HepG2 (cell line): Measurements from ENCODE around the gene TMEM170B. TPM values are rescaled to one million over a fixed set of nuclear protein-coding genes. Genes with fewer than 3 reads are reported as not detected.

Source experiments
- ASH2L ChIP-seq: fragments of 300-600, 200-600 bp; sonication (generic); IDR thresholded peaks from 2 replicates; pipeline ENCODE4 v1.7.0; 2017; ENCODE audit warnings: low read depth, mild to moderate bottlenecking, moderate library complexity, mixed read lengths, low read length; ENCODE audit not compliant: insufficient read length
- CTCF ChIP-seq: sonication (generic); formaldehyde crosslinking; IDR thresholded peaks from 2 replicates; pipeline ENCODE4 v1.5.0; 2020; ENCODE audit warnings: mild to moderate bottlenecking, missing genetic modification reagents, moderate library complexity
- DRAP1 ChIP-seq: IDR thresholded peaks from 2 replicates; pipeline ENCODE4 v1.6.1; 2016; ENCODE audit warnings: missing genetic modification reagents, missing compliant biosample characterization
- GATAD2A ChIP-seq: IDR thresholded peaks from 2 replicates; pipeline ENCODE4 v1.6.1; 2016
- HDAC2 ChIP-seq: sonication (generic); formaldehyde crosslinking; IDR thresholded peaks from 2 replicates; pipeline ENCODE4 v1.4.0; 2020; ENCODE audit warnings: missing genetic modification reagents
- HOXA5 ChIP-seq: sonication (generic); formaldehyde crosslinking; IDR thresholded peaks from 2 replicates; pipeline ENCODE4 v1.4.0; 2020; ENCODE audit warnings: missing genetic modification reagents
- MEF2D ChIP-seq: sonication (generic); formaldehyde crosslinking; IDR thresholded peaks from 2 replicates; pipeline ENCODE4 v1.5.1; 2020; ENCODE audit warnings: mild to moderate bottlenecking, missing genetic modification reagents
- MIXL1 ChIP-seq: IDR thresholded peaks from 2 replicates; pipeline ENCODE4 v1.6.1; 2016
- RNF219 ChIP-seq: sonication (generic); formaldehyde crosslinking; IDR thresholded peaks from 2 replicates; pipeline ENCODE4 v1.5.0; 2020; ENCODE audit warnings: mild to moderate bottlenecking, missing genetic modification reagents
- SIN3A ChIP-seq: IDR thresholded peaks from 2 replicates; pipeline ENCODE4 v1.6.1; 2011; ENCODE audit warnings: low read depth, mild to moderate bottlenecking, control low read depth, low read length, borderline replicate concordance
- ZMYM2 ChIP-seq: sonication (generic); formaldehyde crosslinking; IDR thresholded peaks from 2 replicates; pipeline ENCODE4 v1.8.0; 2022; ENCODE audit warnings: mild to moderate bottlenecking, missing genetic modification reagents
- ZNF235 ChIP-seq: sonication (generic); formaldehyde crosslinking; IDR thresholded peaks from 2 replicates; pipeline ENCODE4 v1.8.1; 2023; ENCODE audit warnings: mild to moderate bottlenecking, missing genetic modification reagents, borderline replicate concordance
- ZNF317 ChIP-seq: sonication (generic); formaldehyde crosslinking; IDR thresholded peaks from 2 replicates; pipeline ENCODE4 v1.5.0; 2020; ENCODE audit warnings: mild to moderate bottlenecking, missing genetic modification reagents
- ZNF446 ChIP-seq: sonication (generic); formaldehyde crosslinking; IDR thresholded peaks from 2 replicates; pipeline ENCODE4 v1.5.0; 2020; ENCODE audit warnings: mild to moderate bottlenecking, missing genetic modification reagents
- ZNF652 ChIP-seq: IDR thresholded peaks from 2 replicates; pipeline ENCODE4 v1.6.1; 2016; ENCODE audit warnings: low read depth, borderline replicate concordance
- ZNF883 ChIP-seq: sonication (generic); formaldehyde crosslinking; IDR thresholded peaks from 2 replicates; pipeline ENCODE4 v1.5.1; 2020; ENCODE audit warnings: mild to moderate bottlenecking, missing genetic modification reagents; ENCODE audit errors: not compliant biosample characterization
- polyA plus RNA-seq, 8 experiments: library from polyadenylated mRNA; depleted of rRNA in 3 of 8; stranded (reverse) in 7 of 8; unstranded in 1 of 8; fragments of >200 nt; fragmentation: Illumina TruSeq in 4 of 8; extraction: Trizol in 4 of 8; gene quantifications; 2 replicates each; pipeline versions ENCODE4 v1.2.1 to v1.2.3, GENCODE V29; 2011 to 2016; ENCODE audit warnings: low read depth in 4 of 8, missing spikeins in 1 of 8, mixed read lengths in 1 of 8; ENCODE audit not compliant: insufficient read depth in 1 of 8
- total RNA-seq, 5 experiments: library from RNA; depleted of rRNA; stranded (reverse); fragments of >200 nt; fragmentation: Illumina TruSeq; extraction: Trizol; gene quantifications; 2 replicates each; pipeline ENCODE4 v1.2.3, GENCODE V29; 2016; ENCODE audit warnings: low read depth in 1 of 5
- TF ChIP-seq, protein P1 (sequence below): sonication (generic); formaldehyde crosslinking; IDR thresholded peaks from 2 replicates; pipeline ENCODE4 v1.5.0; 2020; ENCODE audit warnings: mild to moderate bottlenecking, missing genetic modification reagents, borderline replicate concordance
- TF ChIP-seq, protein P2 (sequence below): sonication (generic); formaldehyde crosslinking; IDR thresholded peaks from 2 replicates; pipeline ENCODE4 v1.5.0; 2020; ENCODE audit warnings: mild to moderate bottlenecking, missing genetic modification reagents, borderline replicate concordance

The TMEM170B gene
- total and polyA plus RNA-seq, 2 of the 13 experiments (the other 11 are each of a cell fraction or from before 2014, with no cell fraction given): 3.3 to 9.4 TPM

DNA sequence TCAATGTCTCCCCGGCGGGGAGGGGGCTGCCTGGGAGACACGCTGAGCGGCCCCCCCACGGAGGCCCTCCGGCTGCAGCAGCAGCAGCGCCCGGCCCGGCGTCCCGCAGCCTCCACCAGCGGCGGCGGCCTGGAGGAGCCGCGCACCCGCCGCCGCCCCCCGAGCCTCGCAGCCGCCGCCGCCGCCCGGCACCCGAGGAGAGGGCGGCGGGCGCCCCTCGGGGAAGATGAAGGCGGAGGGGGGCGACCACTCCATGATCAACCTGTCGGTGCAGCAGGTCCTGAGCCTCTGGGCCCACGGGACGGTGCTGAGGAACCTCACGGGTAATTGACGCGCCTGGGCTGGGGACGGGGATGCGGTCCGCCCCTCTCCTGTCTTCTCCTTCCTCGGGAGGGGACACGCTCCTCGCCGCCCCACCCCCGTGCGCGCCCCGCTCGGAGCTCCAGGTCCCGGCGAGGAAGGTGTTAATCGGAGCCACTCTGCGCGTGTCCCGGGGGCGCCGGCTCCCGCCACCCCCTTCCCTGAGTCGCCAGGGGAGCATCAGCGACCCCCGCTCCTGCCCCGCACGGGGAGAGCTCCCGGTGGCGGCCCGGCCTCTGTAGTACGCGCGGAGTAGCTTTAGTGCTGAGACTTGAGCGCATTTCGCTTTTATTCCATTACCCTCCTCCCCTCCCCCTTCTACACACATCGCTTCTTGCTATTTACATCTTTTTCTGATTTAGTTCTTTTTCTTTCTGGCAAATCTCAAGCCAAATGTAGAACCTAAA is 686 bp downstream of the TMEM170B start (continued):
- TF ChIP-seq CTCF (0 out of 2 replicates have a peak, but pooled peaks have one; percentile 13), HDAC2 (CRISPR knock-in tag) (peak; percentile 48; the same call in 1 of the 2 replicates), HOXA5 (no peak), DRAP1 (peak; percentile 26; the same call in 1 of the 2 replicates), MIXL1 (CRISPR knock-in tag) (no peak), RNF219 (CRISPR knock-in tag) (no peak), ZMYM2 (peak; percentile 49; the same call in 1 of the 2 replicates), ZNF235 (CRISPR knock-in tag) (0 out of 2 replicates have a peak, but pooled peaks have one; percentile 8), ZNF883 (peak; percentile 66), ZNF317 (CRISPR knock-in tag) (peak; percentile 62; the same call in 1 of the 2 replicates), SIN3A (peak; percentile 44; the same call in 1 of the 2 replicates), GATAD2A (CRISPR knock-in tag) (peak; percentile 36; the same call in 1 of the 2 replicates), MEF2D (CRISPR knock-in tag) (0 out of 2 replicates have a peak, but pooled peaks have one; percentile 24), ZNF652 (CRISPR knock-in tag) (peak; percentile 94), ZNF446 (CRISPR knock-in tag) (0 out of 2 replicates have a peak, but pooled peaks have one; percentile 8), ASH2L (peak; percentile 55)
- TF ChIP-seq, protein P1, sequence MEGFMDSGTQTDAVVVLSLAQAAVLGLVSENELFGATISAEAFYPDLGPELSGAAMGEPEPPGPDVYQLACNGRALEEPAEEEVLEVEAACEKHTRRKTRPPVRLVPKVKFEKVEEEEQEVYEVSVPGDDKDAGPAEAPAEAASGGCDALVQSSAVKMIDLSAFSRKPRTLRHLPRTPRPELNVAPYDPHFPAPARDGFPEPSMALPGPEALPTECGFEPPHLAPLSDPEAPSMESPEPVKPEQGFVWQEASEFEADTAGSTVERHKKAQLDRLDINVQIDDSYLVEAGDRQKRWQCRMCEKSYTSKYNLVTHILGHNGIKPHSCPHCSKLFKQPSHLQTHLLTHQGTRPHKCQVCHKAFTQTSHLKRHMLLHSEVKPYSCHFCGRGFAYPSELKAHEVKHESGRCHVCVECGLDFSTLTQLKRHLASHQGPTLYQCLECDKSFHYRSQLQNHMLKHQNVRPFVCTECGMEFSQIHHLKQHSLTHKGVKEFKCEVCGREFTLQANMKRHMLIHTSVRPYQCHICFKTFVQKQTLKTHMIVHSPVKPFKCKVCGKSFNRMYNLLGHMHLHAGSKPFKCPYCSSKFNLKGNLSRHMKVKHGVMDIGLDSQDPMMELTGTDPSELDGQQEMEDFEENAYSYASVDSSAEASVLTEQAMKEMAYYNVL: peak; percentile 79; the same call in 1 of the 2 replicates
- TF ChIP-seq, protein P2, sequence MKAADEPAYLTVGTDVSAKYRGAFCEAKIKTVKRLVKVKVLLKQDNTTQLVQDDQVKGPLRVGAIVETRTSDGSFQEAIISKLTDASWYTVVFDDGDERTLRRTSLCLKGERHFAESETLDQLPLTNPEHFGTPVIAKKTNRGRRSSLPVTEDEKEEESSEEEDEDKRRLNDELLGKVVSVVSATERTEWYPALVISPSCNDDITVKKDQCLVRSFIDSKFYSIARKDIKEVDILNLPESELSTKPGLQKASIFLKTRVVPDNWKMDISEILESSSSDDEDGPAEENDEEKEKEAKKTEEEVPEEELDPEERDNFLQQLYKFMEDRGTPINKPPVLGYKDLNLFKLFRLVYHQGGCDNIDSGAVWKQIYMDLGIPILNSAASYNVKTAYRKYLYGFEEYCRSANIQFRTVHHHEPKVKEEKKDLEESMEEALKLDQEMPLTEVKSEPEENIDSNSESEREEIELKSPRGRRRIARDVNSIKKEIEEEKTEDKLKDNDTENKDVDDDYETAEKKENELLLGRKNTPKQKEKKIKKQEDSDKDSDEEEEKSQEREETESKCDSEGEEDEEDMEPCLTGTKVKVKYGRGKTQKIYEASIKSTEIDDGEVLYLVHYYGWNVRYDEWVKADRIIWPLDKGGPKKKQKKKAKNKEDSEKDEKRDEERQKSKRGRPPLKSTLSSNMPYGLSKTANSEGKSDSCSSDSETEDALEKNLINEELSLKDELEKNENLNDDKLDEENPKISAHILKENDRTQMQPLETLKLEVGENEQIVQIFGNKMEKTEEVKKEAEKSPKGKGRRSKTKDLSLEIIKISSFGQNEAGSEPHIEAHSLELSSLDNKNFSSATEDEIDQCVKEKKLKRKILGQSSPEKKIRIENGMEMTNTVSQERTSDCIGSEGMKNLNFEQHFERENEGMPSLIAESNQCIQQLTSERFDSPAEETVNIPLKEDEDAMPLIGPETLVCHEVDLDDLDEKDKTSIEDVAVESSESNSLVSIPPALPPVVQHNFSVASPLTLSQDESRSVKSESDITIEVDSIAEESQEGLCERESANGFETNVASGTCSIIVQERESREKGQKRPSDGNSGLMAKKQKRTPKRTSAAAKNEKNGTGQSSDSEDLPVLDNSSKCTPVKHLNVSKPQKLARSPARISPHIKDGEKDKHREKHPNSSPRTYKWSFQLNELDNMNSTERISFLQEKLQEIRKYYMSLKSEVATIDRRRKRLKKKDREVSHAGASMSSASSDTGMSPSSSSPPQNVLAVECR (CRISPR knock-in tag): peak; percentile 62
